ENCODE measurements around the gene MAVS. TPM values are rescaled to one million over a fixed set of nuclear protein-coding genes. Genes with fewer than 3 reads are reported as not detected.

MAVS gene
- total and polyA plus RNA-seq, 9 of the 15 experiments (the other 6 are each of a cell fraction or from before 2014, with no cell fraction given) = 1.6 to 22.0 (median 11.3) TPM

GRCh38 chr20:3820048-3820900 lies 26.4 kb upstream of the MAVS start, which contains the start of gene AP5S1 (continued):
- TF ChIP-seq ZNF395 (CRISPR knock-in tag; IDR thresholded peaks at IDR 0.05) (peak; percentile 42), CEBPB (tag; IDR thresholded peaks at IDR 0.05) (no peak), IRF2 (CRISPR knock-in tag; IDR thresholded peaks at IDR 0.05) (peak; percentile 16; the same call in 1 of the 2 replicates), CCNT2 (IDR thresholded peaks at IDR 0.05; ENCODE audit: borderline replicate concordance, extremely low read depth, insufficient read length, low read depth, low read length) (peak; percentile 76), ZNF318 (IDR thresholded peaks at IDR 0.05; ENCODE audit: borderline replicate concordance in 1 of 2, low read depth in 1 of 2) (no peak), SMARCC2 (IDR thresholded peaks at IDR 0.05; ENCODE audit: low read depth) (no peak; the same call in 1 of the 2 replicates), DDX20 (tag; IDR thresholded peaks at IDR 0.05; ENCODE audit: low read depth) (no peak), KDM2B (CRISPR knock-in tag; IDR thresholded peaks at IDR 0.05) (0 out of 2 replicates have a peak, but pooled peaks have one; percentile 8), ATF2 (CRISPR knock-in tag; IDR thresholded peaks at IDR 0.05) (peak; percentile 95)
- TF ChIP-seq, protein P1, sequence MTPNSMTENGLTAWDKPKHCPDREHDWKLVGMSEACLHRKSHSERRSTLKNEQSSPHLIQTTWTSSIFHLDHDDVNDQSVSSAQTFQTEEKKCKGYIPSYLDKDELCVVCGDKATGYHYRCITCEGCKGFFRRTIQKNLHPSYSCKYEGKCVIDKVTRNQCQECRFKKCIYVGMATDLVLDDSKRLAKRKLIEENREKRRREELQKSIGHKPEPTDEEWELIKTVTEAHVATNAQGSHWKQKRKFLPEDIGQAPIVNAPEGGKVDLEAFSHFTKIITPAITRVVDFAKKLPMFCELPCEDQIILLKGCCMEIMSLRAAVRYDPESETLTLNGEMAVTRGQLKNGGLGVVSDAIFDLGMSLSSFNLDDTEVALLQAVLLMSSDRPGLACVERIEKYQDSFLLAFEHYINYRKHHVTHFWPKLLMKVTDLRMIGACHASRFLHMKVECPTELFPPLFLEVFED (CRISPR knock-in tag; conservative IDR thresholded peaks at IDR 0.05) = no peak
- TF ChIP-seq, protein P2, sequence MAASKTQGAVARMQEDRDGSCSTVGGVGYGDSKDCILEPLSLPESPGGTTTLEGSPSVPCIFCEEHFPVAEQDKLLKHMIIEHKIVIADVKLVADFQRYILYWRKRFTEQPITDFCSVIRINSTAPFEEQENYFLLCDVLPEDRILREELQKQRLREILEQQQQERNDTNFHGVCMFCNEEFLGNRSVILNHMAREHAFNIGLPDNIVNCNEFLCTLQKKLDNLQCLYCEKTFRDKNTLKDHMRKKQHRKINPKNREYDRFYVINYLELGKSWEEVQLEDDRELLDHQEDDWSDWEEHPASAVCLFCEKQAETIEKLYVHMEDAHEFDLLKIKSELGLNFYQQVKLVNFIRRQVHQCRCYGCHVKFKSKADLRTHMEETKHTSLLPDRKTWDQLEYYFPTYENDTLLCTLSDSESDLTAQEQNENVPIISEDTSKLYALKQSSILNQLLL (CRISPR knock-in tag; IDR thresholded peaks at IDR 0.05; ENCODE audit: borderline replicate concordance) = no peak
